Midbrain (tissue), 1 donor: ENCODE results near the gene MC4R.

Source experiments
- DNase-seq: peaks from one replicate; lab custom pipeline; 2025; lab: John Stamatoyannopoulos, UW

Gene MC4R

GRCh38 chr18:60327880-60328279, 44.7 kb downstream of the MC4R start:
- no peak for DNase-seq

DNA sequence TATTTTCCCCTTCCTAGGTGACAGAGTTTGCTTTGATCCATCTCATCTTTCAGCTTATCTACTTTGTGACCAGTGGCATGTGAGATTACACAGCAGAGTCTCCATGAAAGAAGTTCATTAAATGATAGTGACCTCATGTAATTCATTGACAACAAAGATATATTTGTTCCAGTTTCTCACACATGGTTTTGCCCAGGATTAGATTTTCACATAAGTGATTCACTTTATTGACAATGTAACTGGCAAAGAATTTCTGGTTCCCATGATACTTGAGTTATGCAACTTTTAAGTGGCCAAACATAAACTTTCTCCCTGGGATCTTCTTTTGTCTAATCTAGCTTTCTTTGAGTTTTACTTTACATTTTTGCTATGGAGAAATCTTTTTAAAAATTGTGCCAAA, 50.0 kb downstream of the MC4R start:
- DNase-seq: no peak
